GM19328 (cell line): ENCODE data around the gene SPATA32.

Experiments used
- ATAC-seq: cut with Tn5 transposase; IDR thresholded peaks from one replicate; pipeline ENCODE4 v1.9.1; 2021; ENCODE audit warnings: mild to moderate bottlenecking, moderate library complexity; ENCODE audit not compliant: unreplicated experiment

SPATA32 gene

GRCh38 chr17:45248132-45248957, 13.5 kb downstream of the SPATA32 start:
- ATAC-seq, result peak; percentile 44

- peak; percentile 78 for ATAC-seq
These were observed 14.3 kb downstream of the SPATA32 start for GRCh38 chr17:45247429-45248131.

- ATAC-seq, result no peak
These were observed 14.9 kb downstream of the SPATA32 start for GRCh38 chr17:45246861-45247428.

GRCh38 chr17:45246338-45246737, 15.6 kb downstream of the SPATA32 start:
- no peak for ATAC-seq

GRCh38 chr17:45244725-45245656, 16.9 kb downstream of the SPATA32 start:
- no peak for ATAC-seq

GRCh38 chr17:45243750-45244149, 18.1 kb downstream of the SPATA32 start:
- no peak for ATAC-seq

- no peak for ATAC-seq
These were observed 19.9 kb downstream of the SPATA32 start for GRCh38 chr17:45242029-45242414.

GRCh38 chr17:45241328-45242028, 20.4 kb downstream of the SPATA32 start:
- ATAC-seq, result no peak

GRCh38 chr17:45240905-45241327, 21.0 kb downstream of the SPATA32 start:
- no peak for ATAC-seq

GRCh38 chr17:45238155-45238774, 23.6 kb downstream of the SPATA32 start:
- no peak for ATAC-seq

GRCh38 chr17:45237686-45238085, 24.2 kb downstream of the SPATA32 start:
- no peak for ATAC-seq

- ATAC-seq, result no peak
These were observed 25.6 kb downstream of the SPATA32 start for GRCh38 chr17:45236282-45236606.

GRCh38 chr17:45235416-45236281, 26.2 kb downstream of the SPATA32 start:
- ATAC-seq, result no peak

- no peak for ATAC-seq
These were observed 27.1 kb downstream of the SPATA32 start for GRCh38 chr17:45234641-45235415.

GRCh38 chr17:45233423-45233924, 28.4 kb downstream of the SPATA32 start:
- ATAC-seq, result no peak

GRCh38 chr17:45232514-45233422, 29.1 kb downstream of the SPATA32 start:
- ATAC-seq, result no peak
